Trophoblast cell (in vitro differentiated cells and primary cell): ENCODE data around the gene XPO6.

Experiments used
- DNase-seq, 2 donors: peaks; one replicate each; pipeline ENCODE4 v3.0.0-alpha.2; 2016
- H2AFZ ChIP-seq: 2 replicates; pipeline ENCODE4 v1.6.1; 2013; ENCODE audit warnings: low read length, moderate library complexity, mild to moderate bottlenecking; ENCODE audit not compliant: insufficient read depth, poor library complexity
- H2AK5ac ChIP-seq: 2 replicates; pipeline ENCODE4 v1.6.1; 2013; ENCODE audit warnings: mild to moderate bottlenecking, low read length
- H2BK120ac ChIP-seq: 2 replicates; pipeline ENCODE4 v1.6.1; 2013; ENCODE audit warnings: low read length, mild to moderate bottlenecking, moderate library complexity; ENCODE audit not compliant: insufficient read depth, poor library complexity
- H2BK12ac ChIP-seq: 2 replicates; pipeline ENCODE4 v1.6.1; 2013; ENCODE audit warnings: mild to moderate bottlenecking, low read length, moderate library complexity
- H2BK5ac ChIP-seq: 2 replicates; pipeline ENCODE4 v1.6.1; 2013; ENCODE audit warnings: low read length, low read depth, moderate library complexity, mild to moderate bottlenecking; ENCODE audit not compliant: poor library complexity
- H3K14ac ChIP-seq: 2 replicates; pipeline ENCODE4 v1.6.1; 2013; ENCODE audit warnings: mild to moderate bottlenecking, low read length
- H3K18ac ChIP-seq: 2 replicates; pipeline ENCODE4 v1.6.1; 2013; ENCODE audit warnings: mild to moderate bottlenecking, low read length
- H3K23ac ChIP-seq: 2 replicates; pipeline ENCODE4 v1.6.1; 2013; ENCODE audit warnings: low read length
- H3K27ac ChIP-seq: 2 replicates; pipeline ENCODE4 v1.5.1; 2013; ENCODE audit warnings: low read depth, mild to moderate bottlenecking, inconsistent platforms, low read length, moderate library complexity
- H3K27me3 ChIP-seq: 2 replicates; pipeline ENCODE4 v1.6.1; 2013; ENCODE audit warnings: inconsistent platforms, mild to moderate bottlenecking, low read length, moderate library complexity; ENCODE audit not compliant: insufficient read depth
- H3K36me3 ChIP-seq, 2 experiments: 1 replicate in 1 of 2; 2 replicates in 1 of 2; pipeline ENCODE4 v1.6.1; 2013; ENCODE audit warnings: low read length in 2 of 2, mild to moderate bottlenecking in 2 of 2, moderate library complexity in 1 of 2; ENCODE audit not compliant: insufficient read depth in 2 of 2, control insufficient read depth in 1 of 2
- H3K4ac ChIP-seq: 2 replicates; pipeline ENCODE4 v1.6.1; 2013; ENCODE audit warnings: low read depth, mild to moderate bottlenecking, low read length, moderate library complexity
- H3K4me1 ChIP-seq, 2 experiments: 1 replicate in 1 of 2; 2 replicates in 1 of 2; pipeline ENCODE4 v1.6.1; 2013; ENCODE audit warnings: low read length in 2 of 2, mild to moderate bottlenecking in 2 of 2, moderate library complexity in 1 of 2; ENCODE audit not compliant: insufficient read depth in 2 of 2, control insufficient read depth in 1 of 2
- H3K4me2 ChIP-seq: 2 replicates; pipeline ENCODE4 v1.6.1; 2013; ENCODE audit warnings: inconsistent platforms, mild to moderate bottlenecking, low read length, moderate library complexity
- H3K4me3 ChIP-seq: 2 replicates; pipeline ENCODE4 v1.5.1; 2013; ENCODE audit warnings: mild to moderate bottlenecking, low read depth, low read length, inconsistent platforms
- H3K79me1 ChIP-seq: one replicate; pipeline ENCODE4 v1.6.1; 2013; ENCODE audit warnings: low read length
- H3K79me2 ChIP-seq: 2 replicates; pipeline ENCODE4 v1.6.1; 2013; ENCODE audit warnings: low read length, mild to moderate bottlenecking; ENCODE audit not compliant: control insufficient read depth, insufficient read depth, poor library complexity
- H3K9ac ChIP-seq: 2 replicates; pipeline ENCODE4 v1.6.1; 2013; ENCODE audit warnings: mild to moderate bottlenecking, low read length
- H3K9me3 ChIP-seq: 2 replicates; pipeline ENCODE4 v1.6.1; 2013; ENCODE audit warnings: low read depth, mild to moderate bottlenecking, control low read depth, inconsistent platforms, low read length; ENCODE audit not compliant: insufficient read depth
- H4K12ac ChIP-seq: 2 replicates; pipeline ENCODE4 v1.6.1; 2013; ENCODE audit warnings: low read depth, mild to moderate bottlenecking, low read length, moderate library complexity
- H4K8ac ChIP-seq: 2 replicates; pipeline ENCODE4 v1.6.1; 2013; ENCODE audit warnings: low read depth, mild to moderate bottlenecking, low read length, moderate library complexity
- H4K91ac ChIP-seq: one replicate; pipeline ENCODE4 v1.6.1; 2013; ENCODE audit warnings: low read depth, mild to moderate bottlenecking, low read length, moderate library complexity
- WGBS: extraction: QIAGEN DNeasy Blood & Tissue Kit; methylation state at CpG from one replicate; pipeline ENCODE4 v1.1.7; 2013; ENCODE audit warnings: missing lambda C conversion rate; ENCODE audit not compliant: insufficient read length, insufficient coverage; ENCODE audit errors: extremely low coverage; 5-methylcytosine and 5-hydroxymethylcytosine counted together

XPO6 gene

GRCh38 chr16:28165598-28165997, 46.2 kb downstream of the XPO6 start:
- DNase-seq = no peak
- peaks cover 2% of the 10 kb centered on the region for H3K79me1 ChIP-seq
- H3K14ac ChIP-seq = no peak overlapping the region
- no CpG with 5 or more reads among the region's 1 CpG for WGBS
- H3K36me3 ChIP-seq = peaks cover 9 to 15% of the 10 kb centered on the region in 2 experiments
- H3K9ac ChIP-seq = no peak overlapping the region
- no peak overlapping the region for H3K18ac ChIP-seq
- no peak overlapping the region for H4K8ac ChIP-seq
- H2BK12ac ChIP-seq = no peak overlapping the region
- no peaks in the 10 kb centered on the region for H3K9me3 ChIP-seq
- H3K27ac ChIP-seq = no peak overlapping the region
- no peak overlapping the region for H4K91ac ChIP-seq
- no peaks in the 10 kb centered on the region for H3K79me2 ChIP-seq
- no peak overlapping the region for H2AK5ac ChIP-seq
- peaks cover 9% of the 10 kb centered on the region in 2 experiments for H3K4me1 ChIP-seq
- no peak overlapping the region for H2AFZ ChIP-seq
- no peak overlapping the region for H4K12ac ChIP-seq
- H2BK5ac ChIP-seq = no peak overlapping the region
- H3K23ac ChIP-seq = no peak overlapping the region
- H3K27me3 ChIP-seq = no peaks in the 10 kb centered on the region
- H3K4me2 ChIP-seq = no peak overlapping the region
- no peak overlapping the region for H3K4ac ChIP-seq
- no peak overlapping the region for H2BK120ac ChIP-seq
- H3K4me3 ChIP-seq = no peak overlapping the region

- Histone ChIP-seq H3K79me2 (no peaks in the 10 kb centered on the region), H3K9me3 (no peaks in the 10 kb centered on the region), H2AK5ac (no peak overlapping the region), H3K4ac (no peak overlapping the region), H4K91ac (no peak overlapping the region), H3K4me1 (peaks cover 9% of the 10 kb centered on the region in 2 experiments), H3K79me1 (peaks cover 2% of the 10 kb centered on the region), H3K36me3 (peaks cover 5 to 7% of the 10 kb centered on the region in 2 experiments), H3K4me3 (no peak overlapping the region), H3K27ac (no peak overlapping the region), H3K4me2 (no peak overlapping the region), H4K12ac (no peak overlapping the region), H3K14ac (no peak overlapping the region), H3K23ac (no peak overlapping the region), H2BK120ac (no peak overlapping the region), H2BK12ac (no peak overlapping the region), H2AFZ (no peak overlapping the region), H3K9ac (no peak overlapping the region), H3K18ac (no peak overlapping the region), H2BK5ac (no peak overlapping the region), H4K8ac (no peak overlapping the region), H3K27me3 (no peaks in the 10 kb centered on the region)
- no peak for DNase-seq
- WGBS = no CpG with 5 or more reads among the region's 2 CpGs
Measured at GRCh38 chr16:28164140-28164539, 47.6 kb downstream of the XPO6 start.

GRCh38 chr16:28163699-28164098, 48.1 kb downstream of the XPO6 start:
- no peak overlapping the region for H3K4ac ChIP-seq
- H3K79me2 ChIP-seq = no peaks in the 10 kb centered on the region
- no peak overlapping the region for H4K8ac ChIP-seq
- H3K9ac ChIP-seq = no peak overlapping the region
- H3K4me3 ChIP-seq = no peak overlapping the region
- H3K23ac ChIP-seq = no peak overlapping the region
- H2BK5ac ChIP-seq = no peak overlapping the region
- H4K12ac ChIP-seq = no peak overlapping the region
- H3K4me1 ChIP-seq = peaks cover 9% of the 10 kb centered on the region in 2 experiments
- H3K27me3 ChIP-seq = no peaks in the 10 kb centered on the region
- no peak overlapping the region for H2BK120ac ChIP-seq
- no peak for DNase-seq
- no peak overlapping the region for H3K14ac ChIP-seq
- no peak overlapping the region for H2AFZ ChIP-seq
- WGBS = no CpG with 5 or more reads among the region's 4 CpGs
- H3K9me3 ChIP-seq = no peaks in the 10 kb centered on the region
- no peak overlapping the region for H4K91ac ChIP-seq
- no peak overlapping the region for H2AK5ac ChIP-seq
- no peak overlapping the region for H3K18ac ChIP-seq
- H2BK12ac ChIP-seq = no peak overlapping the region
- no peak overlapping the region for H3K27ac ChIP-seq
- H3K79me1 ChIP-seq = peaks cover 2% of the 10 kb centered on the region
- no peak overlapping the region for H3K4me2 ChIP-seq
- peaks cover 5% of the 10 kb centered on the region in 2 experiments for H3K36me3 ChIP-seq

GRCh38 chr16:28162326-28162877, 49.4 kb downstream of the XPO6 start:
- Histone ChIP-seq H3K14ac (no peak overlapping the region), H4K8ac (no peak overlapping the region), H3K36me3 (peaks cover 7 to 8% of the 10 kb centered on the region in 2 experiments), H3K79me1 (peaks cover 2% of the 10 kb centered on the region), H3K9me3 (no peaks in the 10 kb centered on the region), H3K4me3 (no peak overlapping the region), H2BK5ac (no peak overlapping the region), H2AFZ (no peak overlapping the region), H3K18ac (no peak overlapping the region), H3K4ac (no peak overlapping the region), H3K4me1 (peaks cover 7 to 9% of the 10 kb centered on the region in 2 experiments), H3K9ac (no peak overlapping the region), H2BK12ac (no peak overlapping the region), H2BK120ac (no peak overlapping the region), H4K12ac (no peak overlapping the region), H2AK5ac (no peak overlapping the region), H3K23ac (no peak overlapping the region), H4K91ac (no peak overlapping the region), H3K79me2 (no peaks in the 10 kb centered on the region), H3K27me3 (no peaks in the 10 kb centered on the region), H3K27ac (no peak overlapping the region), H3K4me2 (no peak overlapping the region)
- no peak for DNase-seq
- WGBS = no CpG with 5 or more reads among the region's 6 CpGs
